Coronary artery (tissue), 2 donors: ENCODE measurements around the gene FKBP5.

Source experiments
- DNase-seq: peaks from one replicate; pipeline ENCODE4 v3.0.0-alpha.2; 2017; ENCODE audit warnings: low spot score
- H3K27ac ChIP-seq, 2 donors: fragments of 200-600 bp; sonication (generic); one replicate each; pipeline ENCODE4 v1.5.1; 2016 to 2019
- H3K4me3 ChIP-seq: fragments of 200-600 bp; sonication (generic); 2 replicates; pipeline ENCODE4 v1.5.1; 2016; ENCODE audit warnings: mild to moderate bottlenecking, moderate library complexity
- TF ChIP-seq, protein P1 (sequence below): fragments of 200-600 bp; sonication (generic); IDR thresholded peaks from one replicate; pipeline ENCODE4 v1.5.1; 2019; ENCODE audit warnings: antibody characterized with exemption

The FKBP5 gene

GRCh38 chr6:35557239-35557638, 131.5 kb downstream of the FKBP5 start:
- no peak for DNase-seq
- Histone ChIP-seq H3K4me3 (no peak overlapping the region), H3K27ac (no peak overlapping the region)
- TF ChIP-seq, protein P1, sequence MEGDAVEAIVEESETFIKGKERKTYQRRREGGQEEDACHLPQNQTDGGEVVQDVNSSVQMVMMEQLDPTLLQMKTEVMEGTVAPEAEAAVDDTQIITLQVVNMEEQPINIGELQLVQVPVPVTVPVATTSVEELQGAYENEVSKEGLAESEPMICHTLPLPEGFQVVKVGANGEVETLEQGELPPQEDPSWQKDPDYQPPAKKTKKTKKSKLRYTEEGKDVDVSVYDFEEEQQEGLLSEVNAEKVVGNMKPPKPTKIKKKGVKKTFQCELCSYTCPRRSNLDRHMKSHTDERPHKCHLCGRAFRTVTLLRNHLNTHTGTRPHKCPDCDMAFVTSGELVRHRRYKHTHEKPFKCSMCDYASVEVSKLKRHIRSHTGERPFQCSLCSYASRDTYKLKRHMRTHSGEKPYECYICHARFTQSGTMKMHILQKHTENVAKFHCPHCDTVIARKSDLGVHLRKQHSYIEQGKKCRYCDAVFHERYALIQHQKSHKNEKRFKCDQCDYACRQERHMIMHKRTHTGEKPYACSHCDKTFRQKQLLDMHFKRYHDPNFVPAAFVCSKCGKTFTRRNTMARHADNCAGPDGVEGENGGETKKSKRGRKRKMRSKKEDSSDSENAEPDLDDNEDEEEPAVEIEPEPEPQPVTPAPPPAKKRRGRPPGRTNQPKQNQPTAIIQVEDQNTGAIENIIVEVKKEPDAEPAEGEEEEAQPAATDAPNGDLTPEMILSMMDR = no peak

- TF ChIP-seq, protein P1 = no peak
- Histone ChIP-seq H3K4me3 (no peak overlapping the region), H3K27ac (no peak overlapping the region)
- no peak for DNase-seq
Observed at GRCh38 chr6:35554811-35555210, 133.9 kb downstream of the FKBP5 start.

- TF ChIP-seq, protein P1 = no peak
- H3K4me3 ChIP-seq = no peak overlapping the region
- no peak for DNase-seq
- no peak overlapping the region for H3K27ac ChIP-seq
Observed at GRCh38 chr6:35553315-35553714, 135.4 kb downstream of the FKBP5 start.

- DNase-seq = no peak
- TF ChIP-seq, protein P1 = no peak
- no peak overlapping the region for H3K4me3 ChIP-seq
- no peak overlapping the region for H3K27ac ChIP-seq
Observed at GRCh38 chr6:35552285-35552917, 136.3 kb downstream of the FKBP5 start.

GRCh38 chr6:35550437-35550836, 138.3 kb downstream of the FKBP5 start:
- Histone ChIP-seq H3K27ac (no peak overlapping the region), H3K4me3 (no peak overlapping the region)
- TF ChIP-seq, protein P1 = no peak
- DNase-seq = no peak

DNA sequence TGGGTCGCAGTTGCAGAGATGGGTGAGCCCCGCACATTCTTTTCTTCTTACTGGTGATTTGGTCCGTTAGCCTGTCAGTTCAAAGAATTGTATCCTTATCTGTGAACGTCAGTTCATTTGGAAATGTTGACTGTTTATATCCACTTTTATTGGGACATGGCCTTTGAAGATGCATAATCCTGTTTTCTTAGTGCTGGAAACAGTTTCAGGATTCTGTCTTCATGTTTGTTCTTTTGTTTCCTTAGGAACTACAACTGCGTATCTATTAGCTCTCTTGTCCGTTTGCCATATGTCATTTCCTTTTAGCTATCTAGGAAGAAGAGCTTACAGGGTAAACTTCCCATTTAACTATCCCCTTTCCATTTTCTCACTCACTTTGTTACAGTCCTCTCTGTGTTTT, 141.0 kb downstream of the FKBP5 start:
- H3K4me3 ChIP-seq = no peak overlapping the region
- H3K27ac ChIP-seq = no peak overlapping the region
- TF ChIP-seq, protein P1 = no peak
- DNase-seq = no peak

- no peak overlapping the region for H3K4me3 ChIP-seq
- H3K27ac ChIP-seq = no peak overlapping the region
- TF ChIP-seq, protein P1 = no peak
- no peak for DNase-seq
Observed at GRCh38 chr6:35544769-35545361, 143.8 kb downstream of the FKBP5 start.
